GM12892 (cell line): ENCODE measurements around the gene PLXDC1.
"Not testable (repeated sequence)": the region's sequence is repeated elsewhere in the genome, so short reads cannot be mapped to it uniquely, and the experiment has no call there.

Experiments used
- DNase-seq: peaks from one replicate; pipeline ENCODE4 v3.0.0; 2011; ENCODE audit not compliant: insufficient read length
- FAIRE-seq: peaks from 2 replicates; lab custom pipeline; 2011; peaks lifted over from hg19 to GRCh38; lab: Jason Lieb, UNC
- POLR2A ChIP-seq: IDR thresholded peaks from 2 replicates; pipeline ENCODE4 v1.6.1; 2011; ENCODE audit warnings: low read depth, low read length, control low read depth
- POLR2AphosphoS5 ChIP-seq: IDR thresholded peaks from 2 replicates; pipeline ENCODE4 v1.6.1; 2011; ENCODE audit warnings: low read depth, low read length, control low read depth
- TAF1 ChIP-seq: IDR thresholded peaks from 2 replicates; pipeline ENCODE4 v1.6.1; 2011; ENCODE audit warnings: low read depth, mild to moderate bottlenecking, control low read depth, low read length, borderline replicate concordance

Gene PLXDC1

GRCh38 chr17:39134878-39135277, 16.6 kb downstream of the PLXDC1 start:
- DNase-seq (no peak), FAIRE-seq (no peak)
- TF ChIP-seq TAF1: no peak
- TF ChIP-seq POLR2AphosphoS5: no peak
- no peak for TF ChIP-seq POLR2A

- FAIRE-seq: no peak
- TF ChIP-seq TAF1: no peak
- TF ChIP-seq POLR2A: no peak
- no peak for TF ChIP-seq POLR2AphosphoS5
- no peak for DNase-seq
Measured at GRCh38 chr17:39132192-39132610, 19.2 kb downstream of the PLXDC1 start.

- DNase-seq (no peak), FAIRE-seq (no peak)
- TF ChIP-seq POLR2AphosphoS5: no peak
Measured at GRCh38 chr17:39131616-39132015, 19.8 kb downstream of the PLXDC1 start.

- TF ChIP-seq TAF1 (no peak), POLR2A (no peak), POLR2AphosphoS5 (no peak)
Measured at GRCh38 chr17:39130205-39130604, 21.2 kb downstream of the PLXDC1 start.

GRCh38 chr17:39129544-39129943, 21.9 kb downstream of the PLXDC1 start:
- not testable (repeated sequence) for DNase-seq, FAIRE-seq

More at GRCh38 chr17:39130205-39130604, 21.2 kb downstream of the PLXDC1 start:
- no peak for FAIRE-seq
- DNase-seq: no peak

GRCh38 chr17:39126436-39126835, 25.0 kb downstream of the PLXDC1 start:
- TF ChIP-seq POLR2AphosphoS5: no peak
- TF ChIP-seq POLR2A: no peak
- FAIRE-seq (no peak), DNase-seq (no peak)

- no peak for FAIRE-seq
- TF ChIP-seq POLR2A: no peak
- no peak for TF ChIP-seq TAF1
- DNase-seq: no peak
Measured at GRCh38 chr17:39125143-39125875, 26.1 kb downstream of the PLXDC1 start.

GRCh38 chr17:39123627-39124026, 27.8 kb downstream of the PLXDC1 start:
- no peak for DNase-seq
- TF ChIP-seq TAF1 (no peak), POLR2AphosphoS5 (no peak), POLR2A (no peak)
- FAIRE-seq: no peak

- DNase-seq: no peak
- TF ChIP-seq TAF1: no peak
- no peak for TF ChIP-seq POLR2AphosphoS5
- TF ChIP-seq POLR2A: no peak
- FAIRE-seq: no peak
Measured at GRCh38 chr17:39122991-39123390, 28.4 kb downstream of the PLXDC1 start.

- FAIRE-seq, DNase-seq: not testable (repeated sequence)
Measured at GRCh38 chr17:39121919-39122318, 29.5 kb downstream of the PLXDC1 start.

GRCh38 chr17:39118674-39119419, 32.6 kb downstream of the PLXDC1 start:
- no peak for TF ChIP-seq TAF1
- no peak for TF ChIP-seq POLR2A
- no peak for TF ChIP-seq POLR2AphosphoS5
- FAIRE-seq: peak; percentile 96
- DNase-seq: peak; percentile 45

- FAIRE-seq: no peak
- TF ChIP-seq TAF1 (no peak), POLR2A (no peak), POLR2AphosphoS5 (no peak)
- DNase-seq: no peak
Measured at GRCh38 chr17:39116224-39116623, 35.2 kb downstream of the PLXDC1 start.

- no peak for FAIRE-seq
- DNase-seq: no peak
Measured at GRCh38 chr17:39115135-39115534, 36.3 kb downstream of the PLXDC1 start.

More at GRCh38 chr17:39115135-39115534, 36.3 kb downstream of the PLXDC1 start:
- TF ChIP-seq POLR2A (no peak), POLR2AphosphoS5 (no peak), TAF1 (no peak)
